ENCODE data around the gene PIK3C3.

DNA sequence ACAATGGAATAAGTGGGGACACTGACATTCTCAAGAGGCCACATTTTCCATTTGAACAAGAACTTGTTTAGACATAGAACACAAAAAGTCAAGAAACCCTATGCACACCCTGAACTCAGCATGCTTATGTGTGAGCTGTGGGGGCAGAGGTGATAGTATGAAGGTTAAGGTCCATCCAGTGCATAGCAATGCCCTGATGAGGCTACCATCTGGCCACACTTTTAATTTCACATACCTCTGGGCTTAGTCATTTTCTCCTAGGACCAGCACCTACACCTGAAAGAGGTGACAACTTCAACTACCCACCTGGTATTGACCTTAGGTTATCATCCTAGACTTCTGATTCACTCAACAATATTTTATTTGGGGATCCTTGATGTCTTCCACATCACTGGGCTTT lies 139.8 kb downstream of the PIK3C3 start:
- TF ChIP-seq, protein P1, sequence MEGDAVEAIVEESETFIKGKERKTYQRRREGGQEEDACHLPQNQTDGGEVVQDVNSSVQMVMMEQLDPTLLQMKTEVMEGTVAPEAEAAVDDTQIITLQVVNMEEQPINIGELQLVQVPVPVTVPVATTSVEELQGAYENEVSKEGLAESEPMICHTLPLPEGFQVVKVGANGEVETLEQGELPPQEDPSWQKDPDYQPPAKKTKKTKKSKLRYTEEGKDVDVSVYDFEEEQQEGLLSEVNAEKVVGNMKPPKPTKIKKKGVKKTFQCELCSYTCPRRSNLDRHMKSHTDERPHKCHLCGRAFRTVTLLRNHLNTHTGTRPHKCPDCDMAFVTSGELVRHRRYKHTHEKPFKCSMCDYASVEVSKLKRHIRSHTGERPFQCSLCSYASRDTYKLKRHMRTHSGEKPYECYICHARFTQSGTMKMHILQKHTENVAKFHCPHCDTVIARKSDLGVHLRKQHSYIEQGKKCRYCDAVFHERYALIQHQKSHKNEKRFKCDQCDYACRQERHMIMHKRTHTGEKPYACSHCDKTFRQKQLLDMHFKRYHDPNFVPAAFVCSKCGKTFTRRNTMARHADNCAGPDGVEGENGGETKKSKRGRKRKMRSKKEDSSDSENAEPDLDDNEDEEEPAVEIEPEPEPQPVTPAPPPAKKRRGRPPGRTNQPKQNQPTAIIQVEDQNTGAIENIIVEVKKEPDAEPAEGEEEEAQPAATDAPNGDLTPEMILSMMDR (conservative IDR thresholded peaks at IDR 0.05): no peak
- no peak for TF ChIP-seq ZFX (IDR thresholded peaks at IDR 0.05)
